K562 (cell line): Measurements from ENCODE around the gene PSMD10. TPM values are rescaled to one million over a fixed set of nuclear protein-coding genes. Genes with fewer than 3 reads are reported as not detected.

Experiments
- AFF4 ChIP-seq: sonication (generic); formaldehyde crosslinking; IDR thresholded peaks from 2 replicates; pipeline ENCODE4 v1.8.0; 2023; ENCODE audit warnings: mild to moderate bottlenecking, missing genetic modification reagents
- CEBPZ ChIP-seq: fragments of 150-350 bp; IDR thresholded peaks from 2 replicates; pipeline ENCODE4 v1.6.1; 2014; ENCODE audit warnings: low read depth, mild to moderate bottlenecking, low read length, borderline replicate concordance
- EP400 ChIP-seq: fragments of 450-650 bp; IDR thresholded peaks from 2 replicates; pipeline ENCODE4 v1.6.1; 2017; ENCODE audit warnings: antibody characterized with exemption, mild to moderate bottlenecking, moderate library complexity
- ETS1 ChIP-seq: conservative IDR thresholded peaks from 2 replicates; pipeline ENCODE4 v1.6.1; 2011; ENCODE audit warnings: low read depth, mild to moderate bottlenecking, low read length; ENCODE audit not compliant: control insufficient read depth
- FOXJ2 ChIP-seq: fragments of 200-800 bp; sonication (Bioruptor generic); IDR thresholded peaks from 2 replicates; pipeline ENCODE4 v1.6.1; 2016; ENCODE audit warnings: missing genetic modification characterization, missing compliant biosample characterization
- MTA1 ChIP-seq: fragments of 450-650 bp; IDR thresholded peaks from 2 replicates; pipeline ENCODE4 v1.6.1; 2017; ENCODE audit warnings: borderline replicate concordance
- PYGO2 ChIP-seq: fragments of 450-650 bp; IDR thresholded peaks from 2 replicates; pipeline ENCODE4 v1.6.1; 2016; ENCODE audit warnings: mild to moderate bottlenecking, missing genetic modification characterization, moderate library complexity, missing compliant biosample characterization
- TOE1 ChIP-seq, 2 experiments: fragments of 450-650 bp in 1 of 2; sonication (generic) in 1 of 2; formaldehyde crosslinking in 1 of 2; IDR thresholded peaks; 2 replicates each; pipeline versions ENCODE4 v1.7.1 to v1.8.0; 2016 to 2022; ENCODE audit warnings: borderline replicate concordance in 2 of 2, mild to moderate bottlenecking in 2 of 2, antibody characterized with exemption in 1 of 2, inconsistent platforms in 1 of 2, low read depth in 1 of 2, missing genetic modification reagents in 1 of 2, moderate library complexity in 1 of 2
- UBTF ChIP-seq, 2 experiments: IDR thresholded peaks; 2 replicates each; pipeline ENCODE4 v1.6.1; 2012; ENCODE audit warnings: improper control_type of control experiment in 2 of 2, low read depth in 2 of 2, low read length in 2 of 2, borderline replicate concordance in 1 of 2
- ZNF445 ChIP-seq: fragments of 250-450 bp; sonication (Bioruptor Pico); IDR thresholded peaks from 2 replicates; pipeline ENCODE4 v1.4.0; 2020; ENCODE audit warnings: low read depth, mild to moderate bottlenecking, moderate library complexity
- ZNF639 ChIP-seq, 2 experiments: fragments of 200-800 bp in 1 of 2; sonication (Bioruptor generic) in 1 of 2; sonication (generic) in 1 of 2; formaldehyde crosslinking in 1 of 2; IDR thresholded peaks in 1 of 2; conservative IDR thresholded peaks in 1 of 2; 2 replicates each; pipeline versions ENCODE4 v1.5.0 to v1.6.1; 2016 to 2020; ENCODE audit warnings: missing compliant biosample characterization in 1 of 2, missing genetic modification characterization in 1 of 2, missing genetic modification reagents in 1 of 2
- polyA plus RNA-seq, 8 experiments: library from polyadenylated mRNA; depleted of rRNA in 4 of 8; stranded (reverse) in 5 of 8; unstranded in 3 of 8; fragments of >200 nt; fragmentation: Nextera tagmentation in 2 of 8; fragmentation: Illumina TruSeq in 1 of 8; extraction: Ambion mirVana in 2 of 8; extraction: Trizol in 1 of 8; gene quantifications; 2 replicates each; pipeline versions ENCODE4 v1.2.1 to v1.2.3, GENCODE V29; 2011 to 2014; ENCODE audit warnings: inconsistent platforms in 1 of 8, missing spikeins in 1 of 8
- total RNA-seq, 7 experiments: library from RNA; depleted of rRNA in 6 of 7; stranded (reverse); fragments of >200 nt in 6 of 7; fragmentation: Illumina TruSeq in 2 of 7; extraction: Trizol in 2 of 7; gene quantifications; 2 replicates each; pipeline versions ENCODE4 v1.2.1 to v1.2.3, GENCODE V29; 2011 to 2021; ENCODE audit warnings: low replicate concordance in 1 of 7

The PSMD10 gene
- total and polyA plus RNA-seq, 9 of the 15 experiments (the other 6 are each of a cell fraction or from before 2014, with no cell fraction given), result 47.8 to 163 (median 70.4) TPM

GRCh38 chrX:108091264-108091877 lies at the start of gene PSMD10, which contains the start of gene ATG4A (continued):
- TF ChIP-seq CEBPZ, result no peak
- TF ChIP-seq TOE1 (IDR thresholded peaks at IDR 0.05; ENCODE audit: borderline replicate concordance), result peak; percentile 5; the same call in 1 of the 2 replicates
- no peak for TF ChIP-seq TOE1 (CRISPR knock-in tag; IDR thresholded peaks at IDR 0.05; ENCODE audit: borderline replicate concordance, low read depth)
- TF ChIP-seq EP400, result peak; percentile 83
- TF ChIP-seq PYGO2 (tag), result no peak
- TF ChIP-seq UBTF (IDR thresholded peaks at IDR 0.05; ENCODE audit: borderline replicate concordance in 1 of 2, low read depth in 2 of 2, low read length in 2 of 2), result 0 out of 4 replicates have a peak, but pooled peaks of 1 of the 2 experiments have one; percentile 17
- TF ChIP-seq AFF4 (CRISPR knock-in tag), result 0 out of 2 replicates have a peak, but pooled peaks have one; percentile 58
- TF ChIP-seq ZNF445 (CRISPR knock-in tag), result no peak
- 0 out of 2 replicates have a peak, but pooled peaks have one; percentile 29 for TF ChIP-seq FOXJ2 (tag)
- TF ChIP-seq ZNF639 (CRISPR knock-in tag; conservative IDR thresholded peaks at IDR 0.05 in 1 of 2, IDR thresholded peaks at IDR 0.05 in 1 of 2), result no peak
- TF ChIP-seq MTA1, result peak; percentile 83; the same call in 1 of the 2 replicates
- peak; percentile 84 for TF ChIP-seq ETS1
